GM19395 (cell line): ENCODE results near the gene SNX9.
A peak's percentile ranks its signal among the peaks of the same experiment; 100 is the strongest.
"Not testable (repeated sequence)": the region's sequence is repeated elsewhere in the genome, so short reads cannot be mapped to it uniquely, and the experiment has no call there.

Source experiments
- ATAC-seq: cut with Tn5 transposase; IDR thresholded peaks from one replicate; pipeline ENCODE4 v1.9.1; 2021; ENCODE audit warnings: mild to moderate bottlenecking, moderate library complexity; ENCODE audit not compliant: unreplicated experiment

Gene SNX9

DNA sequence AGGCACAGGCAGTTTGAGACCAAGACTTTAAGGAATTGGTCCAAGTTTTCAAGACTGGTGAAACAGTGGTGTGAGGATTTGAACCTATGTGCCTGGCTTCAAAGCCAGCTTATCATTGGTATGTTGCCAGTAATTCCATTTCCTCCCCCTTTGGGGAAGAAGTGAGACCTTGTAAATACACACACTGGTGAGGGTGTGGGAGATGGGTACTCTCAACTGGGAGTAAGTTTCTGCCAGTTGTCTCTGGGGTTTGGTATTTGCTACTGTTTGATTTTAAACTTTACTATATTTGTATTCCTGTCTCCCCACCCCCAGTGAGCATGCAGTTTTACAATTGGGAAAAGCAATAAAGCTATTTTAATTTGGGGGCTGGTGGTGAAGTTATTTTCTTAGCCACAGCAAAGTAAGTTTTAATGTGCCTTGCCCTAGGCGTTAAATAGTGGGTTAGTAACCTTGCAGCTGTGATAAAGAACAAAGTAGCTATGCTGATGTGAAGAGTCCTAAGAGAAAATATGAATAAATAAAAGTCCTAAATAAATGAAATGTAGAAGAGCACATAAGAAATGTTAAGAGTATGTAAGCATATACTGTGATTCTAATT, 31.0 kb downstream of the SNX9 start:
- no peak for ATAC-seq

DNA sequence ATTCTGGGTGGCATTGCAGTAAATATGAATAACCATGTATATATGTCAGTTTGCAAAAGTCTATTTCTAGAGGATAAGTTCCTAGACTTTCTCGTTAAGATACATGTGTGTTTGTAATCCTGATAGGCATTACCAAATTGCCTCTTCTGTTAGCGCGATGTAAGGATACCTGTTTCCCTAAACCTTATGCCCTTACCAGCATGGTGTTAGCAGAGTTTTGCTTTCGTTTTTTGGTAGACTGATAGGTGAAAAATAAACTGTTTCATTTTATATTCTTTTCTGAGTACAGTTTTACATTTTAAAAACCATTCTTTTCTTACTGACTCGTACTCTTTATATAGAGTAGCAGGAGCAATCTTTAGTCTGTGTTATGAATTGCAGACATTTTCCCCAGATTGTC, 32.3 kb downstream of the SNX9 start:
- no peak for ATAC-seq

DNA sequence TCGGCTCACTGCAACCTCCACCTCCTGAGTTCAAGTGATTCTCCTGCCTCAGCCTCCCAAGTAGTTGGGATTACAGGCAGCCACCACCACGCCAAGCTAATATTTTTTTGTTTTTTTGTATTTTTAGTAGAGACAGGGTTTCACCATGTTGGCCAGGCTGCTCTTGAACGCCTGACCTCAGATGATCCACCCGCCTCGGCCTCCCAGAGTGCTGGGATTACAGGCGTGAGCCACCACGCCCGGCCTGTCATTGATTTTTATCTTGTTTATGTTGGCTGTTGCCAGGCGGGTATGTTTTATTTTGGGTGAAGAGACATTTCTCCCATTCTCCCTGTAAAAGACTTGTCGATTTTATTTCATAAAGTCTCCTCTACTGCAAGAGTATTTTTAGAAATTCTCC, 32.8 kb downstream of the SNX9 start:
- ATAC-seq: not testable (repeated sequence)

DNA sequence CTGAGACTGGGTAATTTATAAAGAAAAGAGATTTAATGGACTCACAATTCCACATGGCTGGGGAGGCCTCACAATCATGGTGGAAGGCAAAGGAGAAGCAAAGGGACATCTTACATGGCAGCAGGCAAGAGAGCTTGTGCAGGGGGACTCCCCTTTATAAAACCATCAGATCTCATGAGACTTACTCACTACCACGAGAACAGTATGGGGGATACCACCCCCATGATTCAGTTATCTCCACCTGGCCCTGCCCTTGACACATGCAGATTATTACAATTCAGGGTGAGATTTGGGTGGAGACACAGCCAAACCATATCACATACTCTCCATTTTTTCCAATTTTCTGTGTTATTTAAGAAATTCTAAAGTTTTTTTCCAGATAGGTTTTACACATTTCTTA, 35.6 kb downstream of the SNX9 start:
- ATAC-seq: not testable (repeated sequence)

DNA sequence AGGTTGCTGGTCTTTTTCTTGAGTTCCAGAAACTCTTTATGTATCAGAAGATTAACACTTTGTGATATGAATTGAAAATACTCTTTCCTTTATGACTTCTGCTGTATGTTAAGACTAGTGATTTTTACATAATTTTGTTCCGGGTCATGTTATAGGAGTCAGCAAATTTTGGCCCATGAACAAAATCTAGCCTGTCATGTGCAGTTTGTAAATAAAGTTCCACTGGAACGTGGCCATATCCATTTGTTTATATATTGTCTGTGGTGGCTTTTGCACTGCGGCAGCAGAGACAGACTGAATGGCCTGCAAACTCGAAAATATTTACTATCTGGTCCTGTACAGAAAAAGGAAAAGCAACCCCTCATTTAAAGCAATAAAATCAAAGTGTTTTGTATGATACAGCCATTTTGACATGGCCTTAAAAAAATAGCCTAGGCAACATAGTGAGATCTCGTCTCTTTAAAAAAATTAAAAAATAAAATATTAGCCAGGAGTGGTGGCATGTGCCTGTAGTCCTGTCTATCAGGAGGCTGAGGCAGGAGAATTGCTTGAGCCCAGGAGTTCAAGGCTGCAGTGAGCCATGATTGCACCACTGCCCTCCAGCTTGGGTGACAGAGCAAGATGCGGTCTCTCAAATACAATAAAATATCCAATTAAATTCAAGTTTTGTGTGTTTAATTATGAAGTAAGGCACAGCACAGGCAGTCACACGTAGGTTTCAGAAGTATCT, 36.9 kb downstream of the SNX9 start:
- no peak for ATAC-seq

DNA sequence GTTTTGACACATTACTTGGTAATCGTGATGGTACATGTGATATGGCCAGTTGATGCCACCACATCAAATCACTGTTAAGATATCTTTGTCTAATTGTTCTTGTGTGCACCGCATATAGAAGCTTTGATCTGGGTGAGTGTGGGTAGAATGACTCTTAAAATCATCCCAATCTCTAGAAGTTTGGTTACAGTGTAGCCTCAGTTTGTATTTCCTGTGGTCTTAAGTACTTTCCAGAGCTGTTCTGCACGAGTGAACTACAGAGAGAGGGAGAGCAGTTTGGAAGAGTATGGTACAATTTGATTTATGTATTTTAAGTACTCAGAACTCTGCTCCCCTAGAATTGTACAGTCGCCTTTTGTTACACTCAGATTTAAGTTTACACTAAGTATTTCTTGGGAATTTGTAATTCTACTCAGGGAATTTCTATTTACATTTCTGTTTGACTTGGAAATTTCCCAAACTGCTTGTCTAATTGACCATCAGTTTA, 37.5 kb downstream of the SNX9 start:
- no peak for ATAC-seq

DNA sequence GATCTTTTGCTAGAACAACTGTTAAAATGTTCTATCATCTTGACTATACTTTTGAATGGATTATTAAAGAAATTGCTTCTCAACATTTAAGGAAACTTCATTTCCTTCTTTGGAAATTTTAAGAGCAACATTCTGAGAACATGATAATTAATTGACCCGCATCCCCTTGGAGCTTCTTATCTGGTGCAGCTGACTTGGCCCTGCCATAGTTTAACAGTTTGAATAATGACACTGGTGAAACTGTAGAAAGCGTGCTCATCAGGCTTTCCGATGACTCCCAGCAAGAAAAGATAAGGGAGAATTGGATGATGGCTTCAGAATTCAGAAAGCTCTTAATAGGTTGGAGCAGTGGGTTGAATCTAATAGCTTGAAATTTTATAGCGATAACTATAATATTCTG, 38.1 kb downstream of the SNX9 start:
- no peak for ATAC-seq

DNA sequence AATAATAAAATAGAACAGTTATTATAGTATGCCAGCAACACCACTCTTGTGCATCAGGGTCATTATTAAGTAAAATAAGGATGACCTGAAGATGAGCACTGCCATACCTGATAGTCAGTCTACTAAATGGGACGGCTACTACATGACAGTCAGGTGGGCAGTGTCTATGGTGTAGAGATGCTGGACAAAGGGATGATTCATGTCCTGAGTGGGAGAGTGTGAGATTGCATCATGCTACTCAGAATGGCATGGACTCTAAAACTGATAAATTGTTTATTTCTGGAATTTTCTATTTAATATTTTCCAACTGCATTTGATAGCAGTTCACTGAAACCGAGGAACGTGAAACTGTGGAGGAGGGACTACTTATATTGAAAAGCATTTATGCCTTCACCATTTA, 38.8 kb downstream of the SNX9 start:
- ATAC-seq: no peak

DNA sequence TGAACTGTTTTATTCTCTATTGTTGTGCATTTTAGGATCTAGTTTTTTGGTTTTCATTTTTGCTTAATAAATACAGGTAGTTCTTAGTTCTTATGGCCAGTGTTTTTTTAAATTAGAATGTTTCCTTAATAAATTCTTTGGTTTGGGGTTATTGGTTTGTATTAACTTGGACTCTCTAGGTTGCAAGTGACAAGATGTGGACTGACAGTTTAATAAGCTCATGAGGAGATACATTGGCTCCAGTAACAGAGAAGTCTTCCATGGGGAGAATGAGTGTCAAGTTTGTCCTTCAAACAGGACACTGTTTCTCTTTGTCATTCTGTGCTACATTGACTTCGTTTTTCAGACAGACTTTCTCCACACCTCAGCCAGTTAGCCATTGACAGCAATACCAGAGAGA, 39.7 kb downstream of the SNX9 start:
- ATAC-seq: no peak

DNA sequence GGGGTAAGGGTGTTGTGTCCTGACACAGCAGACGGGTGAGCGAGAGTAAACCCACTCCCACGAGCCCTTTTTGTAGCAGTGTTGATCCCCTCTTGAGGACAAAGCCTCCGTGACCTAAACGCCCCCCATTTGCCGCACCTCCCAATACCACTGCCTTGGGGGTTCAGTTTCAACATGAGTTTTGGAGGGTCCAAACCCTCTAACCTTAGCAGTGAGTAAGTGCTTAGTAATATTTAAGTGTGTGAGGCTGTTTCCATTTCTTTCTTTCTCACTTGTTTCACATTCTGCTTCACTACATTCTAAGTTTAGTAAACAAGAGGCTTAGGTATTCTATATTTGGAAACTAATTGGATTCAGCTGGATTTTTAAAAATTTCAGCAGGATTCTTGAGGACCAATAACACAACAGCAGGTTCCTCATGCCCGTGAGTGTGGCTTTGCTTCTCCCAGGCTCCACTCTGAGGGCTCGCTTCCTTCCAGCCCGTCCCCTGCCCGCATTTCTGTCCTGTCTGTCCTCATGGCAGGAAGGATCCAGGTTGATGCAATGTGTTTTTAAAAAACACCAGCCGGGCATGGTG, 41.2 kb downstream of the SNX9 start:
- ATAC-seq: no peak

DNA sequence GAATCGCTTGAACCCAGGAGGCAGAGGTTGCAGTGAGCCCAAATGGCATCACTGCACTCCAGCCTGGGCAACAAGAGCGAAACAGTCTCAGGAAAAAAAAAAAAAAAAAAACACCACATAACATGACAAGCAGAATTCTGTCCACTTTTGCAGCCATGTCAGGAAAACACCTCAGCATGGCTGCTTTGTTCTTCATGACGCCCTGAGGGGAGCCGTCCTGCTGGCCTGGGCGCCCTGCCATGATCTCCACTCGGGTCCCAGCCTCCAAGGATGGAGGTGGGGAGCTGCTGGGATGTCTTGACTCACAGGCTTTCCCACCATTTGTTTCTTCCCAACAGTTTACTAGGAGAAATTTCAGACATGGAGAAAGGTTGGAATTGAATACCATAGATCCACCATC, 42.2 kb downstream of the SNX9 start:
- no peak for ATAC-seq

DNA sequence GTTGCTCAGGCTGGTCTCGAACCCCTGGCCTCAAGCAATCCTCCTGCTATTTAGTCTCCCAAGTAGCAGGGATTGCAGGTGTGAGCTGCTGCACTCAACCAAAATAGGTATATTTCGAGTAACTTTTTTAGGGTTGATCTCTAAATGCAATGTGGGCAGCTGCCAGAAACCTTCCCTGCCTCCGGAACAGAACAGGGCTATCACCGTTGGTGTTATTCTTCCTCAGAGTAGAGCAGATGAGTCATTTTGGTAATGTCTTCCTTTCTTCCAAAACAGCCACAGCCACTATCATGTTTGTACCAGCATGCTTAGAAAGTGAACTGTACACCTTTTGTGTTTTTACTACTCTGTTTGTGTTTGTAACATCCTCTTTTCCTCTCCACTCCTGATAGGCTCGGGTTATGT, 44.1 kb downstream of the SNX9 start:
- no peak for ATAC-seq

DNA sequence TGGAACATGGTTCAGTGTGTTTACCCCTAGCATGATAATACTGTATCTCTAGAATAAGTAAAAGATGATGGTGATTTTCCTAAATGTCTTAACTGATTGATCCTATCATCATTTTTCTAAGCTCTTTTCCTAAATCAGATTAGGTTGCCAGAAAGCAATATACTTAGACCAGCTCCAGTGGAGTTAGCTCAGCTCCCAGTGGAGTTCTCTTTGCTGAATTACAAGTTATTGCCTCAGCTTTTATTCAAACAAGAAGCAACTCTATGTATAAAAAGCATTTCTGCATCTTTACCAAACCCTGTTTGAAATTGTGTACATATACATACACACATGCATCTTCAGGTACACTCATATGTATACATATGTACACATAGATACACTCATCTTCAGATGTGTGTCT, 44.9 kb downstream of the SNX9 start:
- ATAC-seq: no peak

DNA sequence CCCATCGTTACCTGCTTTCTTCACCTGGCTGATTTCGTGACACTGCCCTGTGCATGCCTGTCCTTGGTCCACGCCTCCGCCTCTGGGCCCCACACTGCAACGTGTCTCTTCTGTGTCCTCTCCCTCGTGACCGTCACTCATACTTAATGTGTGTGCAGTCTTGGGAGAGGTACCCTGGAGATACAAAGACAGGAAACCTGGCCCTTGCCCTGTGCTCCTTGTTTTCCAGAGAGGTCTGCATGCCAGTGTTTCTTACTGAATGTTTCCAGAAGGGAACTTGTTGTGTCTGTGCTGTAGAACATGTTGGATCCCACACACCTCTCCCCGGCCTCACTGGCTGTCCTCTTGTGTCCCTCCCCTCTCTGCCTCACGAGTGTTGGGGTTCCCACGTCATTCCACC, 45.8 kb downstream of the SNX9 start:
- no peak for ATAC-seq

DNA sequence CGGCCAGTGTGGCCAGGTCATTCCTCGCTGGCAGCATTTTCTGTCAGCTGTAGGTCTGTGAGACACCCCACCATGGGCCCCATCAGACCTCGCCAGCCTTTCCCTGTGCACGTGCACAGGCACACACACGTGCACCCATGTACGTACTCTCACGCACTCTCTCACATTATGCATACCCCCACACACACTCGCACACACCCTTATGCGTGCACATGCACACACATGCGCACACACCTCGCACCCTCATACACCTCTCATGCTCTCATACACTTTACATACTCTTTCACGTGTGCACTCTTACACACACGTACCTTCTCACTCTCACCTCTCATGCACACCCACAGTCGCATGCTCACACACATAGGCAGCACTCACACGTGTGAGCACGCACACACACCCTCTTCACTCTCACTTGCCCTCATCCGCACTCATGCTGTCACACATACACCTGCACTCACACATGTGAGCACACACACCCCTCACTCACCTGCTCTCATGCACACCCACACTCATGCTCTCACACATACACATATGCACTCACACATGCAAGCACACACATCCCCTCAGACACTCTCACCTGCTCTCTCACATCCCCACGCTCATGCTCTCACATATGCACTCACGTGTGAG, 46.7 kb downstream of the SNX9 start:
- no peak for ATAC-seq

DNA sequence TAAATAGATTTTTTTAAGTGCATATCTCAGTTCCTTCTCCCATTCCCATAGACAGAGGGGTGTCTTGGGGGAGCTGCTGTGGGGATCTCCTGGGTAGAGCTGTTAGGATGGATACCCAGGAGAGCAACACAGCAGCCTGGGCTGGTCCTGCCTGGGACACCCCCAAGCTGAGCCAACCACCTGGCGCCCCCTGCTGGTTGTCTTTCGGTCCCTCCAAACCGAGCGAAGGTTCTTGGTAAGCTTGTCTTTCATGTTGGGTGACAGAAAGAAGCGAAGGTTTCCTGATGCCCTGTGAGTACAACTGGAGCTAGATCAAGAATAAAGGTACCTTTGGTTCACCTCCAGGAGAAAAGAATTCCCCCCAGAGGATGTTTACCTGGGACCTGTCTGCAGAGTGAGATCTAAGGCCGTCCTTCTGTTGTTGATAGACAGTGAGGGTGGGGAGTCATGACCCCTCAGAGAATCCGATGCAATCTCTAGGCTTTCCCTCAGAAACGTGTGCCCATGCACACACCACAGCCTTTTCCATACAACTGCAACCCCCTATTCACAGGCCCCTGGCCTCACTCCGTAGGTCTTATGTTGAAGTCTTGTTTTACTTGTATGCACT, 50.8 kb downstream of the SNX9 start:
- peak; percentile 79 for ATAC-seq

DNA sequence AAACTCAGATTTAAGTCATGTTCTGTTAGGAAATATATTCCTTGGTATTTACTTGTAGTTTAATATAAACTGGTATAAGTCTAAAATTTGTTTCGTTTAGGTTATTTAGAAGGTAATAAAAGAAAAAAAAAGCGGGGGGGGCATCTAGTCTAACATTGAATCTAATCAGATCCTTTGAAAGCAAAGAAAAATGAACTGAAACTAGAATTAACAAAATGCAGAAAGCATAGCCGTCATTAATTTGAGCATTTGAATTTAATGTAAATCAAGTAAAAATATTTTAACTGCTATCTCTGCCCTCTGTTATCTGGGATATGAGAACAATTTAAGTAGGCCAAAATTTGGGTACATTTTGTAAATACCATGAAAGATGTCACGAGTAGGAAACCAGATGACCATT, 54.1 kb downstream of the SNX9 start:
- ATAC-seq: no peak

DNA sequence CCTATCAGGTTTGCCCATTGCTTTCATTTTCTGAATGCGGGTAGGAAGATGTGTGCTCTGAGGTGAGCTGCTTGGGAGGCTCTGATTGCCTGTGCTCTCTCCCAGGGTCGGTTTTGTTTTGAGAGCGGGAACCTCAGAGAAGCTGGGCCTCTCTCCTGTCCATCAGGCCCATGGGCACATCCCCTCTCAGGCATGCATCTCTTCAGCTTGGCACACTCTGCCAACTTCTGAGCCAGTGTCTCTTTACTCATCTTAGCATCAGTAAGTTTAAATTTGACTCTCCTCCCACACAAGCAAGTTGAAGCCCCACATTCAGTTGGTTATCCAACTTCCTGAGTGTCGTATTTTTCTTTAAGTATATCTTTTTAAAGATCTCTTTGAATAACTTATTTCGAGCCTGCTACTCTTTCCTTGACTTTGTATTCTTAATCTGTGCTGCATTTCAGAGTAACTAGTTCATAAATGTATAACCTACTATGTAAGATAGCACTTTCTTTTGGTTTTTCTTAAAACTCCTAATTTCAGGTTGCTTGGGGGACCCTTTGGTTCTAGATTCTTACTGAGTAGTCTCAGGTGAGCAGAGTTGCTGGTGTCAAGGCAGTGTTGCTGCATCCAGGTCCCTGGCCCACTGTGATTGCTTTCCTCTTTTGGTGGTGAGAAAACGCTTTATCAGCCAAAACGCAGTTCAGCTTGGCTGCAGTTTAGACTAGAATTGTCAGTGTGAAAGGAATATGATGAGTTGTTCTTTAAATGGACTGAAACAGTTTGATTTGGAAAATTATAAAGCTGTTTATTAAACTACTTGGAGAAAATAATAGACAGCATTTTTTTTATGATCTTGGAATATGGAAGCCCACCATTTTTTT, 54.8 kb downstream of the SNX9 start:
- ATAC-seq: no peak

DNA sequence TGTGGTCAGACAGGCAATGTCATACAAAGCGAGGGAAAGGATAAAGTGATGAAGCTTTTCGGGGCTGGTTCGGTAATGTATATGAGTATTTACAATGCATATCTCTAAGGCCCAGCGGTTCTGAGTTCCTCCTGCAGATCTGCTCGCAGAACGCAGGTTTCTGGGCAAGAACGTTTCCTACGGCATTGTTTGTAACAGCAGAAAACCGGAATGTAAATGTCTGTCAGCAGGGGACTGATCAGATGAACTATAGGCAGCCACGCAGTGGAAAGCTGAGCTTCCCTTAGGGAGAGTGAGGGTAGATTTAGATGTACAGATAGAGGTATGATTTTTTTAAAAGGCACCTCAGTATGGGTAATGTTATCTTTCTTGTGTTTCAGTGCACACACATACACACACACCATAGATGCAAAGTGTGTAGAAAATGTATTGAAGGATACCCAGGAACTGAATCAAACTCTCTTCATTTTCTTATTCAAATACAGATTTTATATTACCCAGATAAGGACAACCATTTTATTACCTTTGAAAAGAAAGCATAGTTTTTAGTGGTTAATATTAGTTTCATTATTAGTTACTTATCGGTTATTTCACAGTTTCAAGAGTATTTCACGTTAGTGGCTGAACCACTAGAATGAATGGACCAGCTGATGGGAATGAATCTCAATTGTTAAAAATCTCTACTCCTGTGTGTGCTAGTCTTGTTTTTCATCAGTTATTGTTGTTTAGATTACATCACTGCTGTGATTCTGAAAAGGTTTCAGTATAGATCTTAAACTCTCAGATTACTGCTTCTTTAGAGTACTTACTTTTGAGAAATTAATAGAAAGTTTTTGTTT, 56.2 kb downstream of the SNX9 start:
- ATAC-seq: peak; percentile 93

DNA sequence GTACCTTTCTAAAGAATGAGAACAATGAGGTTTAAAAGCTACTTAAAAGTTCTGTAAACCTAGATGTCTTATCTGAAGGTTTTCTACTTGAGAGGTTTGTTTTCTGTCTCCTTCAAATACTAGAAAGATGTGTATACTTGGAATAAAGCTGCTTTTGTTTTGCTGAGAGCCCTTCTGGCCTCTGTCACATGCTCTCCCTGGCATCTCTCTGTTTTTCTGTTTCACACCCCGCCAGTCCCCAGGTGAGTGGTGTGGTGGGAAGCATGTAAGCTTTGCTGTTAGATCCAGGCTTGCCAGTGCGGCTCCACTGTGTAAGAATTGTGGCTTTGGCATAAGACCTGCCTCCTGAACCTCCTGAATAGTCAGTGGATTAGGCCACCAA, 56.8 kb downstream of the SNX9 start:
- ATAC-seq: peak; percentile 46
